Ascending aorta (tissue), 2 donors: ENCODE data around the gene EPN2. TPM values are rescaled to one million over a fixed set of nuclear protein-coding genes. Genes with fewer than 3 reads are reported as not detected.

Experiments
- DNase-seq, 2 donors: peaks; one replicate each; pipeline ENCODE4 v3.0.0-alpha.2; 2019; ENCODE audit warnings: low spot score in 2 of 2
- H3K27ac ChIP-seq, 2 donors: fragments of 200-600 bp; sonication (generic); one replicate each; pipeline ENCODE4 v1.5.1; 2016 to 2017; ENCODE audit warnings: mild to moderate bottlenecking in 1 of 2
- H3K27me3 ChIP-seq: fragments of 200-600 bp; sonication (generic); one replicate; pipeline ENCODE4 v1.5.1; 2017
- H3K36me3 ChIP-seq, 2 donors: fragments of 200-600 bp; sonication (generic); one replicate each; pipeline ENCODE4 v1.5.1; 2016
- H3K4me1 ChIP-seq, 2 donors: fragments of 200-600 bp; sonication (generic); one replicate each; pipeline ENCODE4 v1.5.1; 2016 to 2017; ENCODE audit warnings: mild to moderate bottlenecking in 1 of 2
- H3K4me3 ChIP-seq, 2 donors: fragments of 200-600 bp; sonication (generic); one replicate each; pipeline ENCODE4 v1.5.1; 2016 to 2017; ENCODE audit warnings: mild to moderate bottlenecking in 1 of 2
- H3K9me3 ChIP-seq, 2 donors: fragments of 200-600 bp; sonication (generic); one replicate each; pipeline ENCODE4 v1.5.1; 2016
- intact Hi-C: fragments of 100-400 bp; cut with DNase I; formaldehyde crosslinking; loops from one replicate; pipeline ENCODE4 v1.15.1; 2023
- total RNA-seq: library from RNA; depleted of rRNA; stranded (reverse); fragments of >200 nt; gene quantifications from one replicate; pipeline ENCODE4 v1.1.0, GENCODE V29; 2016
- TF ChIP-seq, protein P1 (sequence below), 3 experiments: fragments of 200-600 bp in 2 of 3; fragments of 450-650 bp in 1 of 3; sonication (generic) in 2 of 3; IDR thresholded peaks; one replicate each; pipeline ENCODE4 v1.5.1; 2016 to 2019; ENCODE audit warnings: antibody characterized with exemption in 3 of 3, mild to moderate bottlenecking in 1 of 3, moderate library complexity in 1 of 3

EPN2 gene
- total RNA-seq, 1 donor from 2014 or later, result 51.0 TPM

DNA sequence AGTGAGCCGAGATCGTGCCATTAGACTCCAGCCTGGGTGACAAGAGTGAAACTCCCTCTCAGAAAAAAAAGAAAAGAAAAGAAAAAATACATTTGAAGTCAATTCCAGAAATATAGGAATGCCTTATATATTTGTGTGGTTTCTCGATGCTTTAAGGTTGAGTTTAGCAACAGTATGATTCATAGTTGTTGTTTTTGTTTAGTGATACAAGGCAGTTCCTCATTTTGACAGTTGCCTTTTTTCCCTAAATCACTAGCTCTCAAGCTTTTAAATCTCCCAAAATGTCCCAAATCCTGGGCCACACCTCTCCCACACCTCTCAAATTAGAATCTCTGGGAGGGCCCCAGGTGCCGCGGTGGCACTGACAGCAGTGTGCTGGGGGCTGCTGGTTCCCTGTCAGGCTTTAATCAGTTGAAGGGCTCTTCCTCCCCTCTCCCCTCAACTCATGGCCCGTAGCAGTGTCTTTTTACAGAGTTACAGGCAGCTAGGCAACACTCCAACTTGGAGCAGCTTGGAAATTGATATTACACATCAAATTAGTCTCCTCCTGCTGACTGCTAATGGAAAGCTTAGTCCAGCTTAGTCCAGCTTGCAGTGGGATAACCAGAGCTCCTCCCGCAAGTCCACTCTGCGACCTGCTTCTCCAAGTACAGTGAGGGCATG is 58.4 kb downstream of the EPN2 start:
- TF ChIP-seq, protein P1, sequence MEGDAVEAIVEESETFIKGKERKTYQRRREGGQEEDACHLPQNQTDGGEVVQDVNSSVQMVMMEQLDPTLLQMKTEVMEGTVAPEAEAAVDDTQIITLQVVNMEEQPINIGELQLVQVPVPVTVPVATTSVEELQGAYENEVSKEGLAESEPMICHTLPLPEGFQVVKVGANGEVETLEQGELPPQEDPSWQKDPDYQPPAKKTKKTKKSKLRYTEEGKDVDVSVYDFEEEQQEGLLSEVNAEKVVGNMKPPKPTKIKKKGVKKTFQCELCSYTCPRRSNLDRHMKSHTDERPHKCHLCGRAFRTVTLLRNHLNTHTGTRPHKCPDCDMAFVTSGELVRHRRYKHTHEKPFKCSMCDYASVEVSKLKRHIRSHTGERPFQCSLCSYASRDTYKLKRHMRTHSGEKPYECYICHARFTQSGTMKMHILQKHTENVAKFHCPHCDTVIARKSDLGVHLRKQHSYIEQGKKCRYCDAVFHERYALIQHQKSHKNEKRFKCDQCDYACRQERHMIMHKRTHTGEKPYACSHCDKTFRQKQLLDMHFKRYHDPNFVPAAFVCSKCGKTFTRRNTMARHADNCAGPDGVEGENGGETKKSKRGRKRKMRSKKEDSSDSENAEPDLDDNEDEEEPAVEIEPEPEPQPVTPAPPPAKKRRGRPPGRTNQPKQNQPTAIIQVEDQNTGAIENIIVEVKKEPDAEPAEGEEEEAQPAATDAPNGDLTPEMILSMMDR (IDR thresholded peaks at IDR 0.05), result no peak
- no peak overlapping the region for H3K27ac ChIP-seq
- peaks cover 0 to 4% of the 10 kb centered on the region in 2 donors for H3K4me1 ChIP-seq

DNA sequence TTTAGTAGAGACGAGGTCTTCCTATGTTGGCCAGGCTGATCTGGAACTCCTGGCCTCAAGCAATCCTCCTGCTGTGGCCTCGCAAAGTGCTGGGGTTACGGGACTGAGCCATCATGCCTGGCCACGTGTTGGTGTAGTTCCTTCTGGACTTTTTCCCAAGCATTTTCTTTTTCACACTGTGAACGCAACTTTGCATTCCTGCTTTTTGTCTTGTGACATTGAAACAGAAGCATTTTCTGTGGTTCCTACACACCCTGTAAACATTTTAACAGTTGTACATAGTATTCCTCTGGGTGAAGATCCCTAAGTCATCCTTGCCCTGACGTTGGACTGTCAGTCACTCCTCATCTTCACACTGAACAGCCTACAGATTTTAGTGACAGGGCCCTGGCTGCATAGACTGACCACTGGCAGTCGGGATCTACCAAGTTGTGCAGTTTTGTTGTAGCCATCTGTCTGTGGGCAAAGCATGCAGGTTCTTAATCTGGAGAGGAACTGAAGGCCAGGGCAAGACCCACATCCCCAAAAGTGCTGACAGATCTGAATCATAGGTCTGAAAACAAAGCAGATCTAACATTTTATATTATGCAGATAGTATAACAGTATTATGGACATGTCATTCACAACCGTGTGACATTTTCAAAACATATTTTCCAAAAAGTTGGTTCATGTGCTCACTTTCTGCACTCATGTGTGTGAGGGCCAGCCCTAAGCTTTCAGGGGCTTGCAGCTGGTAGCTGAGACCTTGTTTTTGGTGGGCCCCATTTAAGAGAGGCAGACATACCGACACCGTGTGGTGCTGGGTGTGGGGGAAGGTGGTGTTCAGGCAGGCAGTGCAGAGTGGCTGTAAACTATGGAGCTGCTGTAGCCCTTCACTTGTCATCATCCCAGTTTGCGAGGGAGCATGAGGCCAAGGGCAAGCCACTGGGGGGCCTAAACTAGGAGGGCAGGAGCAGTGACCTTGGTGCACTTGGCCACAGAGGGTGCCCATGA is 59.9 kb downstream of the EPN2 start:
- Histone ChIP-seq H3K4me1 (no peaks in the 10 kb centered on the region), H3K4me3 (no peak overlapping the region), H3K9me3 (no peaks in the 10 kb centered on the region), H3K27ac (no peak overlapping the region), H3K36me3 (no peaks in the 10 kb centered on the region), H3K27me3 (no peaks in the 10 kb centered on the region)
- intact Hi-C loops, result no loop called here
- no peak for DNase-seq
- TF ChIP-seq, protein P1 (IDR thresholded peaks at IDR 0.05), result no peak

More for the DNA sequence above, 58.4 kb downstream of the EPN2 start:
- no peaks in the 10 kb centered on the region for H3K36me3 ChIP-seq
- no peak overlapping the region for H3K4me3 ChIP-seq
- H3K9me3 ChIP-seq, result no peaks in the 10 kb centered on the region
- intact Hi-C loops, result no loop called here
- DNase-seq, result no peak
- H3K27me3 ChIP-seq, result no peaks in the 10 kb centered on the region

DNA sequence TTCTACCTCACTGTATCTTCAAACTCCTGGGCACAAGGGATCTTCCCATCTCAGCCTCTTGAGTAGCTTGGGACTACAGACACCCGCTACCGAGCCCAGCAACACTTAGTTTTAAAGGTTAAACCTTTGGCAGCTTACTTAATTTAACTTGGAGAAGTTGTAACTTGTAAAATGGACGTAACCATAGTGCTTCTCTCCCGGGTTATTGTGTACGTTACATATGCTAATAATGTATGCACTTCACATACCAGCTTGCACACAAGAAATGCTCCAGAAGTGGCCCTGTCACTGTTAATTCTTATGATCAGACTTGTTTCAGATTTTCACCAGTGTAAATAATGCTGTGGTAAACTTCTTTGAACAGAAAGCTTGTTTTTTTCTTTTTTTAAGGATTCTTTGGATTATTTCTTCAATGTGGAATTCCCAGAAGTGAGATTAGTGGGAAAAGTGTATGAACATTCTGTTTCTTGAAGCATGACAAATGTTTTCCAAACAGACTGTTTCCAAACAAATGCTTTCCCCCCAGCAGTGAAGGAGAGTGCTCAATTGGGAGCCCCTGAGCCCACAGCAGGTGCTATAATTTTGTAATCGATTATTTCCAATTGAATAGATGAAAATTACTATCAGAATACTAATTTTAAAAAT is 61.5 kb downstream of the EPN2 start:
- Histone ChIP-seq H3K36me3 (no peaks in the 10 kb centered on the region), H3K4me1 (no peaks in the 10 kb centered on the region), H3K4me3 (no peak overlapping the region), H3K9me3 (no peaks in the 10 kb centered on the region), H3K27me3 (no peaks in the 10 kb centered on the region), H3K27ac (no peak overlapping the region)
- intact Hi-C loops, result no loop called here
- no peak for DNase-seq
- TF ChIP-seq, protein P1 (IDR thresholded peaks at IDR 0.05), result no peak

DNA sequence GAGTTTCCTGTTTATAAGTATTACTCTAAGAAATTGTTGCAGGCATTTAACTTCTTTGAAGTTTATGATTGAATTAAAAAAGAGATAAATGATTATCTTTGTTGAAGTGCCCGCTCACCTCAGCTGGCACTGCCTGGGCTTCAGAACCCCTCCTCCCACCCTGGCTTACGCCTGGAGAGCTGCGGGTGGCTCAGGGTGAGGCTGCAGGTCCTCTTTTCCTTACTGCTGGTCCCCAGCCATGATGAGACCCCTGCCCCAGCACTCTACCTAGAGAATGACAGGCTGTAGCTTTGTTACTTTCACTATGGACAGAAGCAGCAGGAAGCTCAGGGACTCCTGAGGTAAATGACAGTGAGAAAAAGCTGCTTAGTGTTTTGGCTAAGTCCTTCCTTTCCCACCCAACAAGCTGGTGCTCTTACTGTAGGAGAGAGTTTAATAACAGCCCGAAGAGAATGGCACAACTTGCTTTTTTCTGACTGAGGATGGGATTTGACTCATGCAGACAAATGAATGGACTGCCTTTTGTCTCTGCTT is 62.1 kb downstream of the EPN2 start:
- H3K4me3 ChIP-seq, result no peak overlapping the region
- no peak for DNase-seq
- H3K27me3 ChIP-seq, result no peaks in the 10 kb centered on the region
- H3K4me1 ChIP-seq, result no peaks in the 10 kb centered on the region
- TF ChIP-seq, protein P1 (IDR thresholded peaks at IDR 0.05), result no peak
- no peak overlapping the region for H3K27ac ChIP-seq
- intact Hi-C loops, result no loop called here
- no peaks in the 10 kb centered on the region for H3K9me3 ChIP-seq
- H3K36me3 ChIP-seq, result no peaks in the 10 kb centered on the region

DNA sequence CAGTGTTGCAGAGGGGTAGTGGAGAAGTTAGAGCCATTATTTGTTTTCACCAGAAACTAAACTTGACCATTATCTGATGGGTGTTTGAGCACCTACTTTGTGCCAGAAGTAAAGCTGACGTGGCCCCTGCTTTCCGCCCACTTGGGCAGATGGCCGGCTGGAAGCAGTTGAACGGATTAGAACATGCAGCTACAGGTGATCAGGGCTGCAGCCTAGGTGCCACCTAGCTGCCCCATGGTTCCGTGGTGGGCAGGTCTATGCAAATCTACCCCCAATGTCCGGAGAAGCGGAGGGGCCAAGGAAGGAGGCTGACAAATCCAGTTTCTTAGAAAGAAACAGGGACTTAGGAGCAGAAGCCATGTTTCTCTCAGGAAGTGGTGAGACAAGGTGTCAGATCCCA is 62.7 kb downstream of the EPN2 start:
- H3K4me1 ChIP-seq, result no peaks in the 10 kb centered on the region
- H3K9me3 ChIP-seq, result no peaks in the 10 kb centered on the region
- DNase-seq, result no peak
- no peaks in the 10 kb centered on the region for H3K36me3 ChIP-seq
- H3K27ac ChIP-seq, result no peak overlapping the region
- H3K27me3 ChIP-seq, result no peaks in the 10 kb centered on the region
- intact Hi-C loops, result no loop called here
- no peak overlapping the region for H3K4me3 ChIP-seq
- TF ChIP-seq, protein P1 (IDR thresholded peaks at IDR 0.05), result no peak
